Endothelial cell of umbilical vein (primary cell): ENCODE results near the gene RHEBL1. TPM values are rescaled to one million over a fixed set of nuclear protein-coding genes. Genes with fewer than 3 reads are reported as not detected.

Experiments used
- BruUV-seq: library from RNA; stranded (reverse); fragments of 400-500 nt; replicated peaks from 2 replicates; lab custom pipeline; 2021; lab: Mats Ljungman, UMichigan
- CTCF ChIA-PET: fragments of 300-600, 350-600 bp; sonication (Branson Sonifier 250); formaldehyde crosslinking; loops from one replicate; lab custom pipeline; 2021; ENCODE audit warnings: antibody characterized with exemption, inconsistent platforms; lab: Charles Lee
- POLR2A ChIA-PET: fragments of 300-600, 350-600 bp; sonication (Branson Sonifier 250); formaldehyde crosslinking; loops from one replicate; lab custom pipeline; 2021; ENCODE audit warnings: antibody characterized with exemption, inconsistent platforms; lab: Charles Lee
- DNase-seq: peaks from one replicate; pipeline ENCODE4 v3.0.0-alpha.2; 2011; ENCODE audit warnings: low read depth, low spot score
- FAIRE-seq: peaks from 2 replicates; lab custom pipeline; 2011; peaks lifted over from hg19 to GRCh38; lab: Jason Lieb, UNC
- H2AFZ ChIP-seq: 2 replicates; pipeline ENCODE4 v1.6.0; 2012; ENCODE audit warnings: low read depth, low read length, control low read depth, inconsistent platforms
- H3K27ac ChIP-seq: 2 replicates; pipeline ENCODE4 v1.5.1; 2011; ENCODE audit warnings: low read depth, mild to moderate bottlenecking, control low read depth, low read length, moderate library complexity; ENCODE audit not compliant: insufficient read depth
- H3K27me3 ChIP-seq, 2 experiments: 2 replicates each; pipeline versions ENCODE4 v1.6.0 to v1.6.1; 2011; ENCODE audit warnings: low read length in 2 of 2, mixed read lengths in 1 of 2; ENCODE audit not compliant: control insufficient read depth in 2 of 2, insufficient read depth in 2 of 2
- H3K36me3 ChIP-seq, 2 experiments: 2 replicates in 1 of 2; 3 replicates in 1 of 2; pipeline ENCODE4 v1.5.1; 2011; ENCODE audit warnings: low read length in 2 of 2, mild to moderate bottlenecking in 1 of 2, moderate library complexity in 1 of 2; ENCODE audit not compliant: control insufficient read depth in 2 of 2, insufficient read depth in 2 of 2; ENCODE audit errors: extremely low read depth in 1 of 2
- H3K4me1 ChIP-seq: 3 replicates; pipeline ENCODE4 v1.5.1; 2011; ENCODE audit warnings: mild to moderate bottlenecking, low read length; ENCODE audit not compliant: control insufficient read depth, insufficient read depth; ENCODE audit errors: extremely low read depth
- H3K4me2 ChIP-seq: 2 replicates; pipeline ENCODE4 v1.6.1; 2011; ENCODE audit warnings: low read length, control low read depth, mixed read lengths; ENCODE audit not compliant: insufficient read depth
- H3K4me3 ChIP-seq, 3 experiments: fragments of 200-600 bp in 1 of 3; sonication (generic), shearing (Covaris generic) in 1 of 3; replicated peaks in 1 of 3; 2 replicates each; pipeline ENCODE4 v1.5.1; 2011 to 2016; ENCODE audit warnings: control low read depth in 3 of 3, low read length in 3 of 3, mild to moderate bottlenecking in 2 of 3, inconsistent platforms in 1 of 3, low read depth in 1 of 3, moderate library complexity in 1 of 3; ENCODE audit not compliant: insufficient read depth in 1 of 3
- H3K79me2 ChIP-seq: 2 replicates; pipeline ENCODE4 v1.6.0; 2012; ENCODE audit warnings: low read length, inconsistent platforms; ENCODE audit not compliant: control insufficient read depth, insufficient read depth
- H3K9ac ChIP-seq: replicated peaks from 2 replicates; pipeline ENCODE3; 2011; ENCODE audit warnings: low read length, control low read depth; ENCODE audit not compliant: insufficient read depth; ENCODE audit errors: extremely low read depth
- H3K9me1 ChIP-seq: replicated peaks from 3 replicates; pipeline ENCODE4 v1.6.0; 2011; ENCODE audit warnings: mild to moderate bottlenecking, low read length; ENCODE audit not compliant: control insufficient read depth, insufficient read depth; ENCODE audit errors: extremely low read depth
- H3K9me3 ChIP-seq: replicated peaks from 2 replicates; pipeline ENCODE4 v1.5.1; 2012; ENCODE audit warnings: low read length, inconsistent platforms; ENCODE audit not compliant: control insufficient read depth, insufficient read depth
- H4K20me1 ChIP-seq: replicated peaks from 2 replicates; pipeline ENCODE3; 2011; ENCODE audit warnings: mild to moderate bottlenecking, low read length; ENCODE audit not compliant: control insufficient read depth, insufficient read depth; ENCODE audit errors: extremely low read depth
- CTCF ChIP-seq, 2 donors: IDR thresholded peaks; 1 replicate in 1 of 2; 2 replicates in 1 of 2; pipeline ENCODE4 v1.5.1; 2011; ENCODE audit warnings: low read length in 2 of 2, mild to moderate bottlenecking in 2 of 2, moderate library complexity in 2 of 2, control low read depth in 1 of 2, inconsistent platforms in 1 of 2, low read depth in 1 of 2; ENCODE audit not compliant: insufficient read depth in 1 of 2; ENCODE audit errors: extremely low read depth in 1 of 2
- EZH2 ChIP-seq: IDR thresholded peaks from 2 replicates; pipeline ENCODE4 v1.6.1; 2012; ENCODE audit warnings: borderline replicate concordance, low read depth, mild to moderate bottlenecking, moderate library complexity, low read length, inconsistent platforms; ENCODE audit not compliant: severe bottlenecking
- FOS ChIP-seq: IDR thresholded peaks from 2 replicates; pipeline ENCODE4 v1.6.1; 2011; ENCODE audit warnings: mild to moderate bottlenecking, low read length, moderate library complexity, borderline replicate concordance; ENCODE audit not compliant: insufficient read depth
- GATA2 ChIP-seq: IDR thresholded peaks from 2 replicates; pipeline ENCODE4 v1.7.0; 2011; ENCODE audit warnings: low read depth, mild to moderate bottlenecking, moderate library complexity, mixed read lengths, low read length; ENCODE audit not compliant: insufficient read length, insufficient read depth
- JUN ChIP-seq: IDR thresholded peaks from 2 replicates; pipeline ENCODE4 v1.6.1; 2011; ENCODE audit warnings: borderline replicate concordance, low read depth; ENCODE audit not compliant: insufficient read length, insufficient read depth
- MAX ChIP-seq: IDR thresholded peaks from 2 replicates; pipeline ENCODE4 v1.6.1; 2011; ENCODE audit not compliant: insufficient read depth, insufficient read length
- MYC ChIP-seq: IDR thresholded peaks from one replicate; pipeline ENCODE4 v1.6.1; 2011; ENCODE audit warnings: mild to moderate bottlenecking, low read depth, low read length
- POLR2A ChIP-seq: IDR thresholded peaks from 2 replicates; pipeline ENCODE4 v1.6.1; 2012; ENCODE audit warnings: low read depth, mild to moderate bottlenecking, control low read depth, low read length
- POLR2AphosphoS5 ChIP-seq: IDR thresholded peaks from 2 replicates; pipeline ENCODE4 v1.6.1; 2012; ENCODE audit warnings: low read depth, mild to moderate bottlenecking, control low read depth, low read length, moderate library complexity; ENCODE audit not compliant: insufficient read depth
- dilution Hi-C: fragments of 300-500 bp; cut with MboI; formaldehyde crosslinking; loops from one replicate; pipeline ENCODE4 v1.15.0; 2019; ENCODE audit warnings: low sequenced_read_pairs; ENCODE audit not compliant: extremely low pct_ligation_motif_present
- intact Hi-C: fragments of 100-400 bp; cut with micrococcal nuclease; formaldehyde crosslinking; loops from one replicate; pipeline ENCODE4 v1.10.0; 2022
- polyA plus RNA-seq, 4 experiments: library from polyadenylated mRNA; depleted of rRNA in 3 of 4; stranded (reverse) in 3 of 4; unstranded in 1 of 4; fragments of >200 nt; gene quantifications; 2 replicates each; pipeline versions ENCODE4 v1.2.1 to v1.2.3, GENCODE V29; 2011 to 2012; ENCODE audit warnings: missing spikeins in 1 of 4
- total RNA-seq: library from RNA; stranded (reverse); gene quantifications from 2 replicates; pipeline ENCODE4 v1.2.3, GENCODE V29; 2021

RHEBL1 gene
- total and polyA plus RNA-seq, 2 donors (not counting 3 experiments of a cell fraction or from before 2014, with no cell fraction given), result 2.6 to 2.7 TPM

- DNase-seq (no peak), FAIRE-seq (no peak)
- CTCF ChIA-PET, result interaction anchor here (0.9 to 3.3 kb wide), 13 partner anchors 9 to 115 kb away, joined by 3 to 43 read pairs (median 5); partner anchors contain the start of genes DDN and RHEBL1
- Histone ChIP-seq H2AFZ (no peak overlapping the region), H4K20me1 (no peaks in the 10 kb centered on the region), H3K9me1 (no peaks in the 10 kb centered on the region), H3K9ac (peak overlapping the region; percentile 95), H3K27me3 (no peaks in the 10 kb centered on the region), H3K4me2 (peak overlapping the region; percentile 85), H3K4me1 (peaks cover 16% of the 10 kb centered on the region), H3K9me3 (no peaks in the 10 kb centered on the region), H3K79me2 (peaks cover 10% of the 10 kb centered on the region), H3K36me3 (peaks cover 5 to 22% of the 10 kb centered on the region in 2 experiments), H3K4me3 (peak overlapping the region; percentile 46 to 77 (median 61)), H3K27ac (peak overlapping the region; percentile 98)
- POLR2A ChIA-PET, result interaction anchor here (1.5 kb wide), 1 partner anchor 15 kb away, joined by 5 read pairs; no protein-coding TSS in a partner anchor
- TF ChIP-seq MAX (no peak), POLR2A (no peak), JUN (no peak)
- intact Hi-C loops (loop anchor here (2.0 kb wide), 2 partner anchors 42 to 62 kb away; partner anchors contain the start of genes ARF3 and KMT2D), dilution Hi-C loops (no loop called here)
- no TSS peak for BruUV-seq
These were observed 50.7 kb downstream of the RHEBL1 start for GRCh38 chr12:49019120-49019430.

- dilution Hi-C loops, result no loop called here
- no peaks in the 10 kb centered on the region for H4K20me1 ChIP-seq
These were observed 51.3 kb downstream of the RHEBL1 start, which contains the start of gene PRKAG1 for GRCh38 chr12:49018261-49019119. PRKAG1 (minus strand) TSS chr12:49018776; CDS start chr12:49018740, 36 bp downstream.

More at GRCh38 chr12:49018261-49019119, 51.3 kb downstream of the RHEBL1 start, which contains the start of gene PRKAG1:
- ChIA-PET CTCF (interaction anchor here (0.7 to 8.7 kb wide), 11 partner anchors 13 to 111 kb away, joined by 3 to 115 read pairs (median 5); partner anchors contain the start of gene DDN), POLR2A (no interaction called here)
- H3K4me2 ChIP-seq, result peak within 1 kb of the TSS; percentile 85
- H3K4me1 ChIP-seq, result peaks cover 16% of the 10 kb centered on the region
- peak within 1 kb of the TSS; percentile 98 for H3K27ac ChIP-seq
- peaks cover 2 to 19% of the 10 kb centered on the region in 2 experiments for H3K36me3 ChIP-seq
- no peaks in the 10 kb centered on the region for H3K9me1 ChIP-seq
- peak within 1 kb of the TSS; percentile 50 to 77 (median 61) for H3K4me3 ChIP-seq
- peaks cover 10% of the 10 kb centered on the region for H3K79me2 ChIP-seq
- no peaks in the 10 kb centered on the region for H3K27me3 ChIP-seq
- BruUV-seq, result TSS peak; percentile 93
- FAIRE-seq, result peak; percentile 93
- peak; percentile 97 for DNase-seq
- H3K9me3 ChIP-seq, result no peaks in the 10 kb centered on the region
- intact Hi-C loops, result loop anchor here (1.0 to 2.0 kb wide), 3 partner anchors 22 to 62 kb away; partner anchors contain the start of genes ARF3 and KMT2D
- H2AFZ ChIP-seq, result peak within 1 kb of the TSS; percentile 5
- TF ChIP-seq FOS (no peak), POLR2A (peak; percentile 95), JUN (no peak), EZH2 (no peak), MAX (no peak), CTCF (IDR thresholded peaks at IDR 0.05; ENCODE audit: extremely low read depth in 1 of 2, insufficient read depth in 1 of 2, low read depth in 1 of 2, low read length in 2 of 2) (peak; percentile 43 to 69), MYC (no peak), GATA2 (no peak), POLR2AphosphoS5 (peak; percentile 98)
- peak within 1 kb of the TSS; percentile 95 for H3K9ac ChIP-seq
